DND-41 (cell line): Measurements from ENCODE around the gene PLEKHJ1.

Source experiments
- ATAC-seq: fragments of 200-7000 bp; cut with Tn5 transposase; 3 replicates; pipeline ENCODE4 v1.9.1; 2021; ENCODE audit warnings: low read depth; ENCODE audit not compliant: insufficient read depth
- DNase-seq: peaks from one replicate; pipeline ENCODE4 v3.0.0-alpha.2; 2020
- H2AFZ ChIP-seq: 2 replicates; pipeline ENCODE4 v1.6.0; 2012; ENCODE audit warnings: low read depth, low read length
- H3K27ac ChIP-seq: 2 replicates; pipeline ENCODE4 v1.5.1; 2012; ENCODE audit warnings: low read length, inconsistent platforms
- H3K27me3 ChIP-seq: fragments of 200-600 bp; sonication (generic); 2 replicates; pipeline ENCODE4 v1.6.0; 2012; ENCODE audit warnings: low read length, mild to moderate bottlenecking, inconsistent platforms; ENCODE audit not compliant: insufficient read depth, poor library complexity
- H3K36me3 ChIP-seq: 2 replicates; pipeline ENCODE4 v1.5.1; 2012; ENCODE audit warnings: low read length, inconsistent platforms; ENCODE audit not compliant: insufficient read depth
- H3K4me1 ChIP-seq: 2 replicates; pipeline ENCODE4 v1.5.1; 2012; ENCODE audit warnings: mild to moderate bottlenecking, low read length; ENCODE audit not compliant: insufficient read depth
- H3K4me2 ChIP-seq: 2 replicates; pipeline ENCODE4 v1.6.0; 2012; ENCODE audit warnings: mild to moderate bottlenecking, moderate library complexity, low read length, inconsistent platforms; ENCODE audit not compliant: insufficient read depth
- H3K4me3 ChIP-seq, 2 experiments: fragments of 200-600 bp in 1 of 2; shearing (Covaris generic) in 1 of 2; 2 replicates each; pipeline ENCODE4 v1.5.1; 2012 to 2016; ENCODE audit warnings: inconsistent platforms in 2 of 2, low read length in 2 of 2, mild to moderate bottlenecking in 2 of 2, low read depth in 1 of 2, moderate library complexity in 1 of 2
- H3K79me2 ChIP-seq: 2 replicates; pipeline ENCODE4 v1.6.0; 2012; ENCODE audit warnings: low read length, inconsistent platforms; ENCODE audit not compliant: insufficient read depth
- H3K9ac ChIP-seq: 2 replicates; pipeline ENCODE4 v1.6.0; 2012; ENCODE audit warnings: low read depth, mild to moderate bottlenecking, inconsistent platforms, low read length, moderate library complexity
- H3K9me3 ChIP-seq: 2 replicates; pipeline ENCODE4 v1.5.1; 2012; ENCODE audit warnings: low read length, moderate library complexity, mild to moderate bottlenecking, inconsistent platforms; ENCODE audit not compliant: insufficient read depth, severe bottlenecking
- H4K20me1 ChIP-seq: 2 replicates; pipeline ENCODE4 v1.6.0; 2012; ENCODE audit warnings: low read length; ENCODE audit not compliant: insufficient read depth
- EZH2 ChIP-seq: IDR thresholded peaks from 3 replicates; pipeline ENCODE4 v1.6.1; 2012; ENCODE audit warnings: borderline replicate concordance, low read depth, mild to moderate bottlenecking, moderate library complexity, low read length, inconsistent platforms; ENCODE audit not compliant: severe bottlenecking
- TF ChIP-seq, protein P1 (sequence below): IDR thresholded peaks from 2 replicates; pipeline ENCODE4 v1.5.1; 2012; ENCODE audit warnings: borderline replicate concordance, low read length, moderate library complexity, mild to moderate bottlenecking; ENCODE audit not compliant: poor library complexity, severe bottlenecking; ENCODE audit errors: extremely low read depth

Gene PLEKHJ1

DNA sequence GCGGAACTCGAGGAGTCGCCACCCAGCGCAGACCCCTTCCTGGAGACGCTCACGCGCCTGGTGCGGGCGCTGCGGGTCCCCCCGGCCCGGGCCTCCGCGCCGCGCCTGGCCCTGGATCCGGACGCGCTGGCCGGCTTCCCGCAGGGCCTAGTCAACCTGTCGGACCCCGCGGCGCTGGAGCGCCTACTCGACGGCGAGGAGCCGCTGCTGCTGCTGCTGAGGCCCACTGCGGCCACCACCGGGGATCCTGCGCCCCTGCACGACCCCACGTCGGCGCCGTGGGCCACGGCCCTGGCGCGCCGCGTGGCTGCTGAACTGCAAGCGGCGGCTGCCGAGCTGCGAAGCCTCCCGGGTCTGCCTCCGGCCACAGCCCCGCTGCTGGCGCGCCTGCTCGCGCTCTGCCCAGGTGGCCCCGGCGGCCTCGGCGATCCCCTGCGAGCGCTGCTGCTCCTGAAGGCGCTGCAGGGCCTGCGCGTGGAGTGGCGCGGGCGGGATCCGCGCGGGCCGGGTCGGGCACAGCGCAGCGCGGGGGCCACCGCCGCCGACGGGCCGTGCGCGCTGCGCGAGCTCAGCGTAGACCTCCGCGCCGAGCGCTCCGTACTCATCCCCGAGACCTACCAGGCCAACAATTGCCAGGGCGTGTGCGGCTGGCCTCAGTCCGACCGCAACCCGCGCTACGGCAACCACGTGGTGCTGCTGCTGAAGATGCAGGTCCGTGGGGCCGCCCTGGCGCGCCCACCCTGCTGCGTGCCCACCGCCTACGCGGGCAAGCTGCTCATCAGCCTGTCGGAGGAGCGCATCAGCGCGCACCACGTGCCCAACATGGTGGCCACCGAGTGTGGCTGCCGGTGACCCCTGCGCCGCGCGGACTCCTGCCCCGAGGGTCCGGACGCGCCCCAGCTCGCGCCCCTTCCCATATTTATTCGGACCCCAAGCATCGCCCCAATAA lies 15.3 kb upstream of the PLEKHJ1 start:
- H3K9ac ChIP-seq: no peak overlapping the region
- H3K36me3 ChIP-seq: peaks cover 42% of the 10 kb centered on the region
- ATAC-seq (no peak), DNase-seq (no peak)
- no peak overlapping the region for H2AFZ ChIP-seq
- no peak overlapping the region for H3K4me2 ChIP-seq
- no peaks in the 10 kb centered on the region for H3K4me1 ChIP-seq
- no peak overlapping the region for H3K27ac ChIP-seq
- H4K20me1 ChIP-seq: peaks cover 43% of the 10 kb centered on the region
- TF ChIP-seq, protein P1, sequence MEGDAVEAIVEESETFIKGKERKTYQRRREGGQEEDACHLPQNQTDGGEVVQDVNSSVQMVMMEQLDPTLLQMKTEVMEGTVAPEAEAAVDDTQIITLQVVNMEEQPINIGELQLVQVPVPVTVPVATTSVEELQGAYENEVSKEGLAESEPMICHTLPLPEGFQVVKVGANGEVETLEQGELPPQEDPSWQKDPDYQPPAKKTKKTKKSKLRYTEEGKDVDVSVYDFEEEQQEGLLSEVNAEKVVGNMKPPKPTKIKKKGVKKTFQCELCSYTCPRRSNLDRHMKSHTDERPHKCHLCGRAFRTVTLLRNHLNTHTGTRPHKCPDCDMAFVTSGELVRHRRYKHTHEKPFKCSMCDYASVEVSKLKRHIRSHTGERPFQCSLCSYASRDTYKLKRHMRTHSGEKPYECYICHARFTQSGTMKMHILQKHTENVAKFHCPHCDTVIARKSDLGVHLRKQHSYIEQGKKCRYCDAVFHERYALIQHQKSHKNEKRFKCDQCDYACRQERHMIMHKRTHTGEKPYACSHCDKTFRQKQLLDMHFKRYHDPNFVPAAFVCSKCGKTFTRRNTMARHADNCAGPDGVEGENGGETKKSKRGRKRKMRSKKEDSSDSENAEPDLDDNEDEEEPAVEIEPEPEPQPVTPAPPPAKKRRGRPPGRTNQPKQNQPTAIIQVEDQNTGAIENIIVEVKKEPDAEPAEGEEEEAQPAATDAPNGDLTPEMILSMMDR: no peak
- TF ChIP-seq EZH2: no peak
- no peaks in the 10 kb centered on the region for H3K27me3 ChIP-seq
- H3K9me3 ChIP-seq: no peaks in the 10 kb centered on the region
- H3K79me2 ChIP-seq: peaks cover 2% of the 10 kb centered on the region
- no peak overlapping the region for H3K4me3 ChIP-seq

DNA sequence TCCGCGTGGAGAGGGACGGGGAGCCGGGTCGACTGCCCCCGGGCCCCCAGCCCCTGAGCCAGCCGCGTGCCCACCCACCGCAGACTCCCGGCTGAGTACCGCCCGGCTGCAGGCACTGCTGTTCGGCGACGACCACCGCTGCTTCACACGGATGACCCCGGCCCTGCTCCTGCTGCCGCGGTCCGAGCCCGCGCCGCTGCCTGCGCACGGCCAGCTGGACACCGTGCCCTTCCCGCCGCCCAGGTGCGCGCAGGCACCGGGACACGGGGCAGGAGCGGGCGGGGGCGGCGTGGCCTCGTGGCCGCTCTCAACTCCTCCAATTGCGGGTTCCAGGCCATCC lies 14.6 kb upstream of the PLEKHJ1 start:
- Histone ChIP-seq H3K4me1 (no peaks in the 10 kb centered on the region), H3K27me3 (no peaks in the 10 kb centered on the region), H3K27ac (no peak overlapping the region), H3K4me3 (no peak overlapping the region), H3K9me3 (no peaks in the 10 kb centered on the region), H3K4me2 (no peak overlapping the region), H3K79me2 (peaks cover 8% of the 10 kb centered on the region), H3K9ac (no peak overlapping the region), H3K36me3 (peaks cover 48% of the 10 kb centered on the region), H4K20me1 (peaks cover 49% of the 10 kb centered on the region), H2AFZ (no peak overlapping the region)
- DNase-seq: no peak
- TF ChIP-seq, protein P1: no peak
- no peak for TF ChIP-seq EZH2
- peak; percentile 6; the same call in 2 of the 3 replicates for ATAC-seq

DNA sequence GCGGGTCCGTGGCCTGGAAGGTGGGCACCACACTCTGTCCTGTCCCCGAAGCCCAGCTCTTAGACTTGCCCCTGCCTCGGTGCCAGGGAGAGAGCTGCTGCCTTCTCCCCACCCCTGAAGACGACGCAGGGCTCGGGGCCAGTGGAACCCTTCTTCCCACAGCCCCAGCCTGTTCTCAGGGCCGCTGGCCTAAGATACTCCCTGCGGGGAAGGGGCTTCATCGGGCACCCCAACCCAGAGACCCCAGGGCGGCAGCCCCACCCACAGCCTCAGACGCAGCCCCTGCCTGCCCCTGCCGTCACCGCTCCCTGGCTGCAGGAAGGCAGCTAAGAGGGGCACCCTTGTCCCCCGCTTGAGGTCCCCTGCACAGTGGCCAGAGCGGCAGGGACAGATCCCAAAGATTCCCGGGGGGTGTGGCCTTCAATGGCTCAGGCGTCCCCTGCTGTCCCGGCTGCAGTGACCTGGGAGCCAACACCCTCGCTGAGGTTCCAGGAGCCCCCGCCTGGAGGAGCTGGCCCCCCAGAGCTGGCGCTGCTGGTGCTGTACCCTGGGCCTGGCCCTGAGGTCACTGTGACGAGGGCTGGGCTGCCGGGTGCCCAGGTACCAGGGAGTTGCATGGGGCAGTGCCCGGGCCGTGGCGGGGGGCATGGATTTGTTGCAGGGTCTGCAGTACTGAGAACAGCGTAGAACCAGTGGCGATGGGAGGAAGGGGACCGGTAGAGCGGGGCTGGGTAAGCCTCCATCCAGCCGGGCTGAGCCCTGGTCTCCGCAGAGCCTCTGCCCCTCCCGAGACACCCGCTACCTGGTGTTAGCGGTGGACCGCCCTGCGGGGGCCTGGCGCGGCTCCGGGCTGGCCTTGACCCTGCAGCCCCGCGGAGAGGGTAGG lies 14.0 kb upstream of the PLEKHJ1 start:
- Histone ChIP-seq H3K36me3 (peaks cover 55% of the 10 kb centered on the region), H3K9me3 (no peaks in the 10 kb centered on the region), H3K27ac (no peak overlapping the region), H3K9ac (no peak overlapping the region), H3K79me2 (peaks cover 13% of the 10 kb centered on the region), H3K27me3 (no peaks in the 10 kb centered on the region), H3K4me3 (no peak overlapping the region), H4K20me1 (peaks cover 55% of the 10 kb centered on the region), H2AFZ (no peak overlapping the region), H3K4me2 (no peak overlapping the region), H3K4me1 (no peaks in the 10 kb centered on the region)
- TF ChIP-seq EZH2: no peak
- TF ChIP-seq, protein P1: no peak
- peak; percentile 22 for ATAC-seq
- no peak for DNase-seq
